Suprapubic skin (tissue), 4 donors: Measurements from ENCODE around the gene PIK3CB. TPM values are rescaled to one million over a fixed set of nuclear protein-coding genes. Genes with fewer than 3 reads are reported as not detected.
"Not testable (repeated sequence)": the region's sequence is repeated elsewhere in the genome, so short reads cannot be mapped to it uniquely, and the experiment has no call there.

Experiments
- DNase-seq, 2 donors: peaks; one replicate each; pipeline ENCODE4 v3.0.0-alpha.2; 2019; ENCODE audit warnings: low spot score in 2 of 2
- H3K27ac ChIP-seq: fragments of 200-600 bp; sonication (generic); one replicate; pipeline ENCODE4 v1.5.1; 2019
- H3K27me3 ChIP-seq: fragments of 200-600 bp; sonication (generic); one replicate; pipeline ENCODE4 v1.5.1; 2019
- H3K36me3 ChIP-seq: fragments of 200-600 bp; sonication (generic); one replicate; pipeline ENCODE4 v1.5.1; 2019
- H3K4me1 ChIP-seq: fragments of 200-600 bp; sonication (generic); one replicate; pipeline ENCODE4 v1.5.1; 2019
- H3K4me3 ChIP-seq: fragments of 200-600 bp; sonication (generic); one replicate; pipeline ENCODE4 v1.5.1; 2019; ENCODE audit warnings: mild to moderate bottlenecking
- H3K9me3 ChIP-seq: fragments of 200-600 bp; sonication (generic); one replicate; pipeline ENCODE4 v1.5.1; 2019
- CTCF ChIP-seq, 2 donors: fragments of 200-600 bp in 1 of 2; fragments of 450-650 bp in 1 of 2; sonication (generic) in 1 of 2; IDR thresholded peaks; one replicate each; pipeline ENCODE4 v1.5.1; 2016 to 2019; ENCODE audit warnings: antibody characterized with exemption in 2 of 2, mild to moderate bottlenecking in 1 of 2, moderate library complexity in 1 of 2
- EP300 ChIP-seq: sonication (generic); formaldehyde crosslinking; IDR thresholded peaks from one replicate; pipeline ENCODE4 v1.6.1; 2017; ENCODE audit warnings: antibody characterized with exemption
- POLR2A ChIP-seq, 2 donors: fragments of 450-650 bp; IDR thresholded peaks; one replicate each; pipeline ENCODE4 v1.6.1; 2017; ENCODE audit warnings: antibody characterized with exemption in 2 of 2, mild to moderate bottlenecking in 2 of 2, moderate library complexity in 2 of 2
- POLR2AphosphoS5 ChIP-seq, 3 donors: sonication (generic); formaldehyde crosslinking; IDR thresholded peaks; one replicate each; pipeline ENCODE4 v1.6.1; 2017; ENCODE audit warnings: antibody characterized with exemption in 3 of 3
- WGBS: methylation state at CpG from one replicate; pipeline ENCODE4 v1.1.5; 2018; 5-methylcytosine and 5-hydroxymethylcytosine counted together
- total RNA-seq, 4 donors: library from RNA; depleted of rRNA; stranded (reverse); fragments of >200 nt; gene quantifications; one replicate each; pipeline ENCODE4 v1.1.0, GENCODE V29; 2016

PIK3CB gene
- total RNA-seq, 4 donors from 2014 or later: 47.4 to 66.9 (median 53.2) TPM

GRCh38 chr3:138825336-138825735 lies 9.4 kb downstream of the PIK3CB start:
- no peaks in the 10 kb centered on the region for H3K27me3 ChIP-seq
- 70% methylated on average over 2 of the region's 2 CpGs for WGBS
- H3K4me3 ChIP-seq: no peak overlapping the region
- H3K4me1 ChIP-seq: peaks cover 5% of the 10 kb centered on the region
- H3K9me3 ChIP-seq: no peaks in the 10 kb centered on the region
- TF ChIP-seq CTCF (IDR thresholded peaks at IDR 0.05) (no peak), EP300 (no peak), POLR2A (IDR thresholded peaks at IDR 0.05) (no peak), POLR2AphosphoS5 (IDR thresholded peaks at IDR 0.05) (no peak)
- no peaks in the 10 kb centered on the region for H3K36me3 ChIP-seq
- H3K27ac ChIP-seq: no peak overlapping the region
- DNase-seq: no peak

GRCh38 chr3:138824114-138824506 lies 10.6 kb downstream of the PIK3CB start:
- TF ChIP-seq EP300 (no peak), POLR2AphosphoS5 (IDR thresholded peaks at IDR 0.05) (no peak), POLR2A (IDR thresholded peaks at IDR 0.05) (no peak), CTCF (IDR thresholded peaks at IDR 0.05) (no peak)
- H3K4me3 ChIP-seq: no peak overlapping the region
- no peaks in the 10 kb centered on the region for H3K36me3 ChIP-seq
- no peaks in the 10 kb centered on the region for H3K27me3 ChIP-seq
- peaks cover 5% of the 10 kb centered on the region for H3K4me1 ChIP-seq
- no peaks in the 10 kb centered on the region for H3K9me3 ChIP-seq
- WGBS: 79% methylated on average over 1 of the region's 1 CpG
- H3K27ac ChIP-seq: no peak overlapping the region
- no peak for DNase-seq

- 92% methylated on average over 4 of the region's 4 CpGs for WGBS
Measured at GRCh38 chr3:138820379-138820778, 14.3 kb downstream of the PIK3CB start.

GRCh38 chr3:138818185-138818860 lies 16.4 kb downstream of the PIK3CB start:
- no peak for TF ChIP-seq EP300
- TF ChIP-seq CTCF (IDR thresholded peaks at IDR 0.05): no peak
- no peak for TF ChIP-seq POLR2A (IDR thresholded peaks at IDR 0.05)
- no peak for TF ChIP-seq POLR2AphosphoS5 (IDR thresholded peaks at IDR 0.05)
- Histone ChIP-seq H3K36me3 (no peaks in the 10 kb centered on the region), H3K27me3 (no peaks in the 10 kb centered on the region), H3K4me1 (peaks cover 9% of the 10 kb centered on the region), H3K9me3 (no peaks in the 10 kb centered on the region), H3K4me3 (no peak overlapping the region), H3K27ac (no peak overlapping the region)
- no peak for DNase-seq
- WGBS: 78% methylated on average over 1 of the region's 1 CpG

More at GRCh38 chr3:138820379-138820778, 14.3 kb downstream of the PIK3CB start:
- not testable (repeated sequence) for H3K27me3 ChIP-seq, H3K27ac ChIP-seq, H3K36me3 ChIP-seq, H3K9me3 ChIP-seq, H3K4me3 ChIP-seq, DNase-seq
- peaks cover 15% of the 10 kb centered on the region for H3K4me1 ChIP-seq

GRCh38 chr3:138817695-138818094 lies 17.0 kb downstream of the PIK3CB start:
- TF ChIP-seq POLR2AphosphoS5 (IDR thresholded peaks at IDR 0.05): no peak
- TF ChIP-seq CTCF (IDR thresholded peaks at IDR 0.05): no peak
- TF ChIP-seq EP300: no peak
- no peak for TF ChIP-seq POLR2A (IDR thresholded peaks at IDR 0.05)
- no peaks in the 10 kb centered on the region for H3K9me3 ChIP-seq
- no peaks in the 10 kb centered on the region for H3K27me3 ChIP-seq
- peaks cover 9% of the 10 kb centered on the region for H3K4me1 ChIP-seq
- no peak overlapping the region for H3K4me3 ChIP-seq
- no peak overlapping the region for H3K27ac ChIP-seq
- no peak for DNase-seq
- no peaks in the 10 kb centered on the region for H3K36me3 ChIP-seq
- 82% methylated on average over 3 of the region's 3 CpGs for WGBS

GRCh38 chr3:138812806-138813205 lies 21.9 kb downstream of the PIK3CB start:
- no peak overlapping the region for H3K27ac ChIP-seq
- H3K36me3 ChIP-seq: no peaks in the 10 kb centered on the region
- no peaks in the 10 kb centered on the region for H3K9me3 ChIP-seq
- no peak for DNase-seq
- WGBS: 77% methylated on average over 2 of the region's 2 CpGs
- peaks cover 1% of the 10 kb centered on the region for H3K4me1 ChIP-seq
- H3K4me3 ChIP-seq: no peak overlapping the region
- TF ChIP-seq EP300 (no peak), POLR2AphosphoS5 (IDR thresholded peaks at IDR 0.05) (no peak), CTCF (IDR thresholded peaks at IDR 0.05) (no peak), POLR2A (IDR thresholded peaks at IDR 0.05) (no peak)
- H3K27me3 ChIP-seq: no peaks in the 10 kb centered on the region
